Skin epidermis (tissue), 12 donors: ENCODE measurements around the gene MKI67.

Source experiments
- H3K27ac ChIP-seq, 21 experiments: fragments of 200-600 bp; sonication (generic) in 11 of 21; one replicate each; pipeline ENCODE4 v1.5.0; 2020; ENCODE audit warnings: mild to moderate bottlenecking in 3 of 21, inconsistent platforms in 2 of 21, moderate library complexity in 2 of 21
- H3K4me3 ChIP-seq, 7 experiments: fragments of 200-600 bp; sonication (generic) in 2 of 7; one replicate each; pipeline ENCODE4 v1.5.0; 2020; ENCODE audit warnings: inconsistent platforms in 2 of 7, mild to moderate bottlenecking in 2 of 7, moderate library complexity in 1 of 7

The MKI67 gene

GRCh38 chr10:128058750-128059134 lies 67.5 kb downstream of the MKI67 start:
- H3K27ac ChIP-seq = peak overlapping the region in 6 of 21 experiments; percentile 2 to 95 (median 23)
- H3K4me3 ChIP-seq = no peak overlapping the region

DNA sequence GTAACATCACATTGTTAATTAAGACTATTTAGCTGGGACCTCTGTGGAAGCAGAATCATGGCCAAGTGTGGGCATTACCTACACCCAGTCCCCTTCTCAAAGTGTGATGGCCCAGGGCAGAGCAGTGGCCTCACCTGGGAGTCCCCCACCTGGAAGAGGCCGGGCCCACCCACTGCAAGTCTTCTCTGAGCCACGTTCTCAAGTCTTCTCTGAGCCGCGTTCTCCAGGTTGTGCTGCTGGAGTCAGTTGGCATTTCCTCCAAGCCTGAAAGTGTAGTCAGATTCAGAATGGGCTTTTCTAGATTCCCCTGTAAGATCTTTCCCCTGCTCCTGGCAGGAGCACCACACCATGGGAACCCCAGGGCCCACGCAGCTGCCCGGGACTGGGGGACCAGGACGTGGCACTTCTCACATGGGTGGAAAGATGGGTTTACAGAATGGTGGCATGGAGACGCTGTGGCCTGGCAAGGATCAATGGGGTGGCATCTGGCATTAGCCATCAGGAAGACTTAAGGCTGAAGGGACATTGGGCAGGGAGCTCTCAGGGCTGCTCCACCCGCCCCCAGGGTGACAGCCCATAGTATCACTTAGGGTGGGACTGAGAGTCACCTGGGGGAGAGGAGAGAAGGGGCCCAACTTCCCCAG lies 68.0 kb downstream of the MKI67 start:
- H3K27ac ChIP-seq = peak overlapping the region in 5 of 21 experiments; percentile 2 to 95 (median 29)
- H3K4me3 ChIP-seq = no peak overlapping the region

GRCh38 chr10:128056303-128057050 lies 69.7 kb downstream of the MKI67 start:
- no peak overlapping the region for H3K4me3 ChIP-seq
- H3K27ac ChIP-seq = peak overlapping the region in 1 of 21 experiments; percentile 21

DNA sequence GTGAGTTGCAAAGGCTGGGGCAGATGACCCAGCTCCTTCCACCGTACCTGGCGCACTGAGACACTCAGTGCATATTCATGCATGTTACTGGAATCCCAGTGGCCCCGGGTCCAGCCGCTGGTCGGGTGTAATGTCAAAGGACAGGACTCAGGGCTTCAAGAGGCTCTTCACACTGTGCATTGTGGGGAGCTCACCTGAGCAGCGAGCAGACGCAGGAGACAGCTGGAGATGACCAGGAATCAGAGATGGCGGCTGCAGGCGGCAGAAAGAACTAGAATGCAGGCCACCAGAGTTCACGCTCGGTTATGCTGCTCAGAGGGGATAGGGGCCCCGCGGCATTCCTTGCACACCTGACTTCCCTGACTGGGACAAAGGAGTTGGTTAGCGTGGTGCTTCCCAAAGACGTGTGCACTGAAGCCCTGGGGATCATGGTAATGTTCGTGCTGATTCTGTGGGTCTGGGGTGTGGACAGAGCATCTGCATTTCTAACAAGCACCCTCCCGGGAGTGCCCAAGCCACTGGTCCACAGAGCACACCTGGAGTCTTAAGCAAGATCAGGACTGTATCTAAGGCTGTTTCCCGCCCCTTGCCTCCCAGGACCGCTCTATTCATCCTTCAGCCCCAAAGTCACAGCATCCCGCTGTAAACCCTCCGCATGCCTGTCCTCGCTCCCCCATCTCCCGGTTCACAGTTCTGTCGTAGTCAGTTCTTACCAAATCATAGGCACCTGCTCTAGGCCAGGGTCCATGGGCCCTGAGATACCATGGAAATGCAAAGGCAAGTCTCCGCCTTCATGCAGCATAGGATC lies 71.0 kb downstream of the MKI67 start:
- H3K27ac ChIP-seq = no peak overlapping the region

DNA sequence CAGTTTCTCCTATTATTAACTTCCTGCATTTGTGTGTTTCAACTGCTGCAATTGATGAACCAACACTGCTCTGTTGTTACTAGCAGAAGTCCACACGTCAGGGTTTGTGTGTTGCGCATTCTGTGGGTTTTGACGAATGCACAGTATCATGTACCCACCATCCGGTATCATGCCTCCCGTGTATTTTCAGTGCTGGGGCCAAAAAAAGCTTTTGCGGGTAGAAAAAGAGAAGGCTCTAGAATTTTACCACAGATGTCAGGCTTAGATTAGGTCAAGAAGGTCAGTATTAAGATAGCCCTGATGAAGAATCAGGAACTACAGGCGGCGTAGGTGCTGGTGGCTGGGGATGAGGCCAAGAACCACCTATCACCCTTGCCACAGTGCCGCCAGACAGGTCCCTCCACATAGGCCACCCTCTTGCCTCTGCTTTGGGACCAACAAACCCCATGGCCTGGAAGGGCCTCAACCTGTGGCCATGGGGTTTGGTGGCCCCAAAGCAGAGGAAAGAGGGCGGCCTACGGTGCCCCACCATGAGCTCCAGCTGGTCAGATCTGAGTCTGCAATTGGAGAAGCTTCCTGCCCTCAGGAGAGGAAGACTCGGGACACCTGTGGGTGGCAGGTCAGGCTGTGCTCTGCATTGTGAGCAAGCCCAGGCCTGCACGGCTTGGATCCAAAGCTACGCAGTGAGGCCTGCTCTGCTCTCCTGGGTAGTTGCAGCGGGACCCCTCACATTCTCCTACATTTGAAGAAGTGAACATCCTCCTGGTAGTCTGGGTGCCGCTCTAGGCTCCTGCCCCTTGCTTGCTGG lies 71.9 kb downstream of the MKI67 start:
- H3K27ac ChIP-seq = peak overlapping the region in 8 of 21 experiments; percentile 2 to 74 (median 41)
- no peak overlapping the region for H3K4me3 ChIP-seq

More for the DNA sequence above, 71.0 kb downstream of the MKI67 start:
- no peak overlapping the region for H3K4me3 ChIP-seq

- Histone ChIP-seq H3K27ac (peak overlapping the region in 3 of 21 experiments; percentile 10 to 16 (median 15)), H3K4me3 (no peak overlapping the region)
Measured at GRCh38 chr10:128053356-128053755, 72.9 kb downstream of the MKI67 start.

- peak overlapping the region in 2 of 21 experiments; percentile 16 to 51 for H3K27ac ChIP-seq
Measured at GRCh38 chr10:128052696-128053095, 73.5 kb downstream of the MKI67 start.

GRCh38 chr10:128051548-128051947 lies 74.7 kb downstream of the MKI67 start:
- Histone ChIP-seq H3K27ac (peak overlapping the region in 13 of 21 experiments; percentile 9 to 92 (median 36)), H3K4me3 (peak overlapping the region in 1 of 7 experiments; percentile 43)

More at GRCh38 chr10:128052696-128053095, 73.5 kb downstream of the MKI67 start:
- H3K4me3 ChIP-seq = no peak overlapping the region

- peak overlapping the region in 11 of 21 experiments; percentile 7 to 92 (median 36) for H3K27ac ChIP-seq
- H3K4me3 ChIP-seq = peak overlapping the region in 2 of 7 experiments; percentile 43 to 47
Measured at GRCh38 chr10:128050936-128051335, 75.3 kb downstream of the MKI67 start.

GRCh38 chr10:128050121-128050516 lies 76.1 kb downstream of the MKI67 start:
- Histone ChIP-seq H3K4me3 (peak overlapping the region in 5 of 7 experiments; percentile 36 to 49 (median 43)), H3K27ac (peak overlapping the region in 8 of 21 experiments; percentile 29 to 92 (median 84))

GRCh38 chr10:128049226-128050120 lies 76.8 kb downstream of the MKI67 start:
- peak overlapping the region; percentile 36 to 49 (median 43) for H3K4me3 ChIP-seq
- peak overlapping the region in 20 of 21 experiments; percentile 7 to 94 (median 86) for H3K27ac ChIP-seq

- Histone ChIP-seq H3K27ac (peak overlapping the region in 20 of 21 experiments; percentile 7 to 94 (median 86)), H3K4me3 (peak overlapping the region; percentile 36 to 49 (median 43))
Measured at GRCh38 chr10:128048819-128049210, 77.4 kb downstream of the MKI67 start.

DNA sequence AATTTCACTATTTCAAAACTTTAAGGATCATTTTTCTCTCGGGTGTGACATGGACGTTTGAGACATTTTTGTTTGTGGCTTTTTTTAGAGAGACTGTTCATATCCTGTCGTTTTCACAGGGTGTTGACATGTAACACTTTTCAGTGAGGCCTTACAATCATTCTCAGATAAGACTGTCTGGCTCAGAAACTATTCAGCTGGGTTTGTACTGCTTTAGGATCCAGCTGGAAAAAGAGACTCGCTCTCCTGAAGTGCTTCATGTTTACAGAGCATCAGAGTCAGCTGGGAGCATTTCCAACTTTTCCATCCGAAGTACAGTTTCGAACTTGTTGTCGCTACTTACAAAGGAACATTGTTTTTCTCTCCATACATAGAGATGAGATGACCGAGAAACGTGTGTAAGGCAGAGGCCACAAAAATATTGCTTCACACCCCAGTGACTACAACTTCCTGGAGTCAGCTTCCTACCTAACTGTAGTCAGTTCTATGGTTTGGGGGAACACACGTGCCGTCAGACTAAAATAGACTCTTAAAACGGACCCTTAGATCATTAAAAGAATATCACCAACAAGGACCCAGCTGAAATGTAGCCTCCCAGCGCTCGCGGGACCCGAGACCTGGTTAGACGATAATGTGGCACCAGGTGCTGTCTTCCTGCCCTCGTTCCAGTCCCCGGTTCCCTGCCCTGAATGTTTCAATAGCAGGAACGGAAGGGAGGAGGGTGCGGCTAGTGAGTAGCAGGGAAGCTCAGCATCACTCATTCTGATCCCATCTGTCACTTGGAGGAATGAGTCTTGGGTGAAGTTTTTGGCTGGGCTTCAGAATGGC lies 78.0 kb downstream of the MKI67 start:
- Histone ChIP-seq H3K27ac (peak overlapping the region; percentile 8 to 94 (median 85)), H3K4me3 (peak overlapping the region; percentile 36 to 49 (median 43))

DNA sequence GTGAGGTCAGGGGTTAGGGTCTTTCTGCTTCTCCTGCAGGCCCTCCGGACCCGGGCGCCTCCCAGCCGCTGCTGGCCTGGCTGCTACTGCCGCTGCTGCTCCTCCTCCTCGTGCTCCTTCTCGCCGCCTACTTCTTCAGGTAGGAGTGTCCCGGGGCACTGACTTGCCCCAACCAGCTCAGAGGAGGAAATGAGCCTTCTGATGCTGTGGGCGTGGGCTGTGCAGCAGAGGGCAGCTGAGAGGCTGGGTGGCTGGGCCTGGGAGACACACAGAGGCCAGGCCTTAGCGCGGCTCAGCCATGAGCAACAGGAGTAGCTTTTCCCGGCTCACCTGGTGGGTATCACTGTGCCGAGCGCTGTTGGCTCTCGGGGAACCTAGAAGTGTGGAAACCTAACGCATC lies 78.9 kb downstream of the MKI67 start:
- peak overlapping the region in 20 of 21 experiments; percentile 8 to 94 (median 86) for H3K27ac ChIP-seq
- H3K4me3 ChIP-seq = peak overlapping the region; percentile 36 to 49 (median 43)

DNA sequence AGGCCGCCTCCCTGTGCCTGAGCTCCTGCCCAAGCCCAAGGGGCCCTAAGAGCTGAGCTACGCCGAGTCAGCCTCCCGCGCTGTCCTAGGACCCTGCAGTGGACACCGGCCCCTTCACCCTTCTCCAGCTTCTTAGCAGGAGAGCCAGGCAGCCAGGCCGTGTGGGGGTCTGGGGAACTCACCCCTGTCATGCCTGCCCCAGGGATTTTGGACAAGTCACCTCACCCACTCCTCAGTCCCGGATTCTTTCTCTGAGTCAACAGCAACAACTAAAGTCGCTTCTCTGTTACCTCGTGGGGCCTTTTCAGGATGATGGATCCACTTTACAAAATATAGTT lies 79.3 kb downstream of the MKI67 start:
- Histone ChIP-seq H3K27ac (peak overlapping the region in 20 of 21 experiments; percentile 35 to 94 (median 82)), H3K4me3 (peak overlapping the region in 4 of 7 experiments; percentile 36 to 49 (median 42))
